ENCODE results near the gene UBL4B.

UBL4B gene

GRCh38 chr1:110159168-110159567 lies 46.9 kb downstream of the UBL4B start:
- DNase-seq, result no peak

GRCh38 chr1:110160538-110161100 lies 48.4 kb downstream of the UBL4B start:
- no peak for DNase-seq

GRCh38 chr1:110161165-110161564 lies 48.9 kb downstream of the UBL4B start:
- DNase-seq, result no peak

GRCh38 chr1:110161849-110162248 lies 49.6 kb downstream of the UBL4B start:
- DNase-seq, result no peak
